ENCODE measurements around the gene OLFML1.

GRCh38 chr11:7450836-7451235 lies 34.5 kb upstream of the OLFML1 start:
- no peak for TF ChIP-seq CTCF (IDR thresholded peaks at IDR 0.05)
- TF ChIP-seq POLR2A (IDR thresholded peaks at IDR 0.05), result no peak

All from right lobe of liver (tissue), 4 donors.